C4-2B (cell line): ENCODE results near the gene PIBF1.

Experiments used
- H3K27ac ChIP-seq: fragments of 450-650 bp; 2 replicates; pipeline ENCODE4 v1.5.1; 2017
- CTCF ChIP-seq: fragments of 450-650 bp; conservative IDR thresholded peaks from 2 replicates; pipeline ENCODE4 v1.5.1; 2017; ENCODE audit warnings: mild to moderate bottlenecking
- ZFX ChIP-seq: fragments of 450-650 bp; IDR thresholded peaks from 2 replicates; pipeline ENCODE4 v1.6.1; 2017

The PIBF1 gene

DNA sequence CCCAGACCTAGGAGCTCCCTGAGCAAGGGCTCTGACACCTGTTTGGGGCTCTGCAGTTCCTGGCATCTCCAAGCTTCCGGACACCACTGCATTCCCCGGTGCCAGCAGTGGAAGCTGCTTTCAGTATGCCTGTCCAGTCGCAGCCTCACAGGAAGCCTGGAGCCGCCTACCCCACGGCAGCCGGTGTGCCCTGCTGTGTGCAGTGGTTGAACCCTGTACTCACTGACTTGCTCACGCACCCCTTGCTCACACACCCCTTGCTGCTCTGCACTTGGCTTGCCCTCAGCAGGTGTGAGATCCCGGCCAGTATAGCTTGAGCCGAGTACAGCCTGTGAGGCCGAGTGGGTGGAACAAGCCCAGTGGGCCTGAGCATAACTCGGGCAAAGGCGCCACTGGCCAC lies 70.3 kb downstream of the PIBF1 start:
- TF ChIP-seq ZFX: no peak
- TF ChIP-seq CTCF: no peak
- no peak overlapping the region for H3K27ac ChIP-seq

GRCh38 chr13:72853000-72853399 lies 71.1 kb downstream of the PIBF1 start:
- TF ChIP-seq CTCF: no peak
- H3K27ac ChIP-seq: no peak overlapping the region

DNA sequence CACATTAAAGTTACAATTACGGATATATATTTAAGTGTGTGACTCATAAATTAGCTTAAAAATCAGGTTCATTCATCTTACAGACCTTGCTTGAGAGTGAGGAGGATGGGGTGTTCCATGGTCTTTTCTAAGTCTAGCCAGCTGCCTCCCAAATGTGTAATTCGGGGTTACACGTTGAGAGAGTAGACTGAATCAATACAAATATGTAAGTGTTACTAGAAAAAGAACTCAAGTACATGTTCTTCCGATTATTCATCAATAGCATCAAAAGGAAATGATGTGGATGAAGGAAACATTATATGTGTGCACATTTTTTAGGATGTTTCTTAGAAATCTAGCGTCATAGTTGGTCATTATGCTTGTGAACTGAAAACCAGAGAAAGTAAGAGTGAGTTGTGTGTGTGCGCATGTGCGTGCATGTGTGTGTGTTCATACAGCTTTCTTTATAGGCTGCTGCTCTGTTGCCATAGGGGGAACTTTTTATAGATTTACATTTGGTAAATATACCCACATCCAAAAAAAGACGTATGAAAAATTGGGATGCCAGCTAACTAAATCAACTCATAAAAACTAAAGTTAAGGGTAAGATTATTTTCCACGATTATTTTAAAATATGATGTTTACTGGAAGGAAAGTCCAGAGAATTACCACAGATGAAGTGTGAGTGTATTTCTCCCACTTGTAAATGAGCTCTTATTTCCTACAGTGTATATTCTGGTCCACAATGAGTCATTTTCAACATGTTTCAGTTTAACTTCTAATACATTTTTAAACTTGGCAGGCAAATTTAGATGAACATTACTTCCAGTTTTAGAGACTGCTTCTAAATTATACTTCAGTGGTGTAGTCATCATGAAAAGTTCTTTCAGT lies 82.4 kb downstream of the PIBF1 start:
- TF ChIP-seq CTCF: no peak
- TF ChIP-seq ZFX: no peak
- H3K27ac ChIP-seq: no peak overlapping the region

- TF ChIP-seq CTCF: no peak
- TF ChIP-seq ZFX: no peak
- no peak overlapping the region for H3K27ac ChIP-seq
Measured at GRCh38 chr13:72868229-72868628, 86.3 kb downstream of the PIBF1 start.

DNA sequence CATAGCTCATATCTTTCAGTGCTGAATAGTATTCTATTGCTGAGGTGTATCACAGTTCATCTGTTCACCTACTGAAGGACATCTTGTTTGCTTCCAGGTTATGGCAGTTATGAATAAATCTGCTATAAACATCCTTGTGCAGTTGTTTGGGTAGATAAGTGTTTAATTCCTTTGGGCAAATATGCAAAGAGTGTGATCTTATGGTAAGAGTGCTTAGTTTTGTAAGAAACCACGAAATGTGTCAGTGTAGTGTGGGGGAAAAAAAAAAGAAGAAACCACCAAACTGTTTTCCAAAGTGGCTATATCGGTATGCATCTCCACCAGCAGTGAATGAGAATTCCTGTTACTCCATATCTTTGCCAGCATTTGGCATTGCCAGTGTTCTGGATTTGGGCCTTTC lies 93.3 kb downstream of the PIBF1 start:
- TF ChIP-seq CTCF: no peak
- no peak for TF ChIP-seq ZFX
- H3K27ac ChIP-seq: no peak overlapping the region

- no peak overlapping the region for H3K27ac ChIP-seq
- TF ChIP-seq ZFX (no peak), CTCF (no peak)
Measured at GRCh38 chr13:72884101-72884500, 102.2 kb downstream of the PIBF1 start.

DNA sequence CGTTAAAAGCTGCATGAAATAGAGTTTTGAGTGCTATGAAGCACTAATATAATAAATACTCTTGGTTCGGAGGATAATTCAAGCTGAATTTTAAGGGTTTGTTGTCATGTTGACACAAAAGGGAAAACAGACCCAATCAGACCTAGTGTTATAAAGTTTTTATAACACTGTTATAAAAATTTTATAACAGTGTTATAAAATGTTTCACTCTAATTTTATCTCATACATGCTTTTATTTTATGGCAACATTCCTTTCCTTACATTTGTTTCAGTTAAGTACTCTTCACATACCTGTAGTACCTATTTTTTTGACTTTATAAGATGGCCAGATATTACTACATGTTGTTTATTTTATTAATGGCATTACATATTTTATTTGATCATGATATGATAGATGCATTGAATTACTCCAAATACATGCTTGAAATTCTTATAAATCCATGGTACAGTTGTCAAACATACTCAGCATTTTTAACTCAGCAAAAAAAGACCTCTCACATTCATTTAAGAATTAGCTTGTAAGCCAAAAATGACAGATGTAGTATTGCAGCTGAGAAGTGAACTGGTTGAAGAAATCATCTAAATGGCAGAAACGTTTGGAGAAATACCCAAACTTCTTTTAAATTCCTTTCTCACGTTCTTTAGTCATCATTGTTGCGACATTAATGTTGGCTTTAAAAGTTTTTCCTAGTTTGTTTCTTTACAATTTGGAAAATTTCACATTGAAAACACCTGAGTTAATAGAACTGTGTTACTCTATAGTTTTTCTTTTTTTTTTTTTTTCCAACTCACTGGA lies 104.5 kb downstream of the PIBF1 start:
- no peak overlapping the region for H3K27ac ChIP-seq
- TF ChIP-seq ZFX (no peak), CTCF (no peak)
